HFFc6 (cell line): Measurements from ENCODE around the gene ZKSCAN1. TPM values are rescaled to one million over a fixed set of nuclear protein-coding genes. Genes with fewer than 3 reads are reported as not detected.

Source experiments
- DNase-seq: peaks from one replicate; pipeline ENCODE4 v3.0.0-alpha.2; 2018
- H3K27ac Mint-ChIP-seq: 2 replicates; pipeline ENCODE4 v1.8.0; 2020; ENCODE audit warnings: mild to moderate bottlenecking, mixed read lengths
- H3K27me3 Mint-ChIP-seq: 2 replicates; pipeline ENCODE4 v1.8.0; 2021; ENCODE audit warnings: mild to moderate bottlenecking, moderate library complexity, mixed read lengths; ENCODE audit not compliant: insufficient read depth
- H3K36me3 Mint-ChIP-seq: 2 replicates; pipeline ENCODE4 v1.8.0; 2021; ENCODE audit warnings: low read depth, mixed read lengths
- H3K4me1 Mint-ChIP-seq: 2 replicates; pipeline ENCODE4 v1.8.0; 2020; ENCODE audit warnings: low read depth, mixed read lengths
- H3K4me3 Mint-ChIP-seq: 2 replicates; pipeline ENCODE4 v1.8.0; 2020; ENCODE audit warnings: mild to moderate bottlenecking, moderate library complexity, mixed read lengths
- H3K9me3 Mint-ChIP-seq: 2 replicates; pipeline ENCODE4 v1.8.0; 2020; ENCODE audit warnings: mild to moderate bottlenecking, mixed read lengths
- total RNA-seq, 6 experiments: library from RNA; stranded (reverse); fragmentation: NEBNext Ultra II Directional; extraction: Animal tissue kit (Norgen Biotek cat#: 25700); gene quantifications; 2 replicates in 1 of 6; 3 replicates in 5 of 6; pipeline ENCODE4 v1.2.3, GENCODE V29; 2021
- TF ChIP-seq, protein P1 (sequence below): fragments of 200-600 bp; sonication (generic); IDR thresholded peaks from 2 replicates; pipeline ENCODE4 v1.5.0; 2021; ENCODE audit warnings: antibody characterized with exemption, mild to moderate bottlenecking

The ZKSCAN1 gene
- total RNA-seq, 6 experiments from 2014 or later: 55.9 to 77.4 (median 63.1) TPM

DNA sequence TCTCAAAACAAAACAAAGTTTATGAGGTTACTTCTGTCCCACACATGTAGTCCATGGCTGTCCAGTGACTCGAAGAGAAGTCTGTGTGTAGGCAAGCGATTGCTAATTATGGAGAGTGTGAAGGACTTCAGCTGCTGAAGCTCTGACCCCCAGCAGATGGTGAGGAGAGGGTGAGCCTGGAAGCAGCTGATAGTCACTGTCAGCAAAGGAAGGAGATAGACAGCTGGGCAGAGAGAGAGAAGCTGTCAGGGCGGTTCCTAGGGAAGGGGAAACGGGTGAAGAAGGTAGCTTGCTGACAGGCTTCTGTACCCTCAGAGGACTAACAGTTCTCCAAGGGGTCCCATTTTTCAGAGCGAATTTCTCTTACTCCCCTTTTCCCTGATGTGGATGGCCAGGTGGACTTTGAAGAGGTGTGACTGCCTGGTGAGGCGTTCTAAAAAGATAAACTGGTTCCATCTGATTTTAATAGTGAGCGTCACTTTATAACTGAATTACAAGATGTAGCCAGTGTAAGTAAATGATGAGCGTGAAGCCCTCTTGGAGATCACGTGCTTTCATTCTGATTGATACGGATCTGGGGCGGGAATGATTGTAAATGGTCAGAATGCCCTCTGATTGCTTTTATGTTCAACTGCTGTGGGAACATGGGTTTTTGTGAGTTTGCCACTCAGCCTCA lies 46.3 kb downstream of the ZKSCAN1 start:
- TF ChIP-seq, protein P1, sequence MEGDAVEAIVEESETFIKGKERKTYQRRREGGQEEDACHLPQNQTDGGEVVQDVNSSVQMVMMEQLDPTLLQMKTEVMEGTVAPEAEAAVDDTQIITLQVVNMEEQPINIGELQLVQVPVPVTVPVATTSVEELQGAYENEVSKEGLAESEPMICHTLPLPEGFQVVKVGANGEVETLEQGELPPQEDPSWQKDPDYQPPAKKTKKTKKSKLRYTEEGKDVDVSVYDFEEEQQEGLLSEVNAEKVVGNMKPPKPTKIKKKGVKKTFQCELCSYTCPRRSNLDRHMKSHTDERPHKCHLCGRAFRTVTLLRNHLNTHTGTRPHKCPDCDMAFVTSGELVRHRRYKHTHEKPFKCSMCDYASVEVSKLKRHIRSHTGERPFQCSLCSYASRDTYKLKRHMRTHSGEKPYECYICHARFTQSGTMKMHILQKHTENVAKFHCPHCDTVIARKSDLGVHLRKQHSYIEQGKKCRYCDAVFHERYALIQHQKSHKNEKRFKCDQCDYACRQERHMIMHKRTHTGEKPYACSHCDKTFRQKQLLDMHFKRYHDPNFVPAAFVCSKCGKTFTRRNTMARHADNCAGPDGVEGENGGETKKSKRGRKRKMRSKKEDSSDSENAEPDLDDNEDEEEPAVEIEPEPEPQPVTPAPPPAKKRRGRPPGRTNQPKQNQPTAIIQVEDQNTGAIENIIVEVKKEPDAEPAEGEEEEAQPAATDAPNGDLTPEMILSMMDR: no peak
- Mint-ChIP-seq H3K27me3 (peaks cover 3% of the 10 kb centered on the region), H3K4me1 (peaks cover 7% of the 10 kb centered on the region), H3K9me3 (no peaks in the 10 kb centered on the region), H3K36me3 (peaks cover 32% of the 10 kb centered on the region), H3K4me3 (no peak overlapping the region), H3K27ac (no peak overlapping the region)
- no peak for DNase-seq

DNA sequence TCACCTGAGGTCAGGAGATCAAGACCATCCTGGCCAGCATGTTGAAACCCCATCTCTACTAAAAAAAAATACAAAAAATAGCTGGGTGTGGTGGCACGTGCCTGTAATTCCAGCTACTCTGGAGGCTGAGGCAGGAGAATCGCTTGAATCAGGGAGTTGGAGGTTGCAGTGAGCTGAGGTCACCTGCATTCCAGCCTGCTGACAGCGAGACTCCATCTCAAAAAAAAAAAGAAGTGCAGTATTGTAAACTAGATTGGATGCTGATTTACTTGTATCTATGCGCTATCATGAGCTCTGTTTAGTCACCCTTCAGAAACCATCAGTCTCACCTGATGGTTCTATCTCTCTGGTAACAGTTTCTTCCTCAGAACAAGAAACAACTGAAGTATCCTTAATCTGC lies 48.0 kb downstream of the ZKSCAN1 start:
- no peak for DNase-seq
- H3K4me1 Mint-ChIP-seq: peaks cover 7% of the 10 kb centered on the region
- peaks cover 3% of the 10 kb centered on the region; the same call in 1 of the 2 replicates for H3K27me3 Mint-ChIP-seq
- no peak overlapping the region for H3K4me3 Mint-ChIP-seq
- H3K9me3 Mint-ChIP-seq: no peaks in the 10 kb centered on the region
- H3K27ac Mint-ChIP-seq: no peak overlapping the region
- TF ChIP-seq, protein P1: no peak
- H3K36me3 Mint-ChIP-seq: peaks cover 38% of the 10 kb centered on the region

DNA sequence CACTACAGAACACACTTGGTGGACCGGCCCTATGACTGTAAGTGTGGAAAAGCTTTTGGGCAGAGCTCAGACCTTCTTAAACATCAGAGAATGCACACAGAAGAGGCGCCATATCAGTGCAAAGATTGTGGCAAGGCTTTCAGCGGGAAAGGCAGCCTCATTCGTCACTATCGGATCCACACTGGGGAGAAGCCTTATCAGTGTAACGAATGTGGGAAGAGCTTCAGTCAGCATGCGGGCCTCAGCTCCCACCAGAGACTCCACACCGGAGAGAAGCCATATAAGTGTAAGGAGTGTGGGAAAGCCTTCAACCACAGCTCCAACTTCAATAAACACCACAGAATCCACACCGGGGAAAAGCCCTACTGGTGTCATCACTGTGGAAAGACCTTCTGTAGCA lies 48.8 kb downstream of the ZKSCAN1 start:
- TF ChIP-seq, protein P1: no peak
- DNase-seq: no peak
- no peak overlapping the region for H3K27ac Mint-ChIP-seq
- no peak overlapping the region for H3K4me3 Mint-ChIP-seq
- H3K36me3 Mint-ChIP-seq: peaks cover 38% of the 10 kb centered on the region
- H3K9me3 Mint-ChIP-seq: no peaks in the 10 kb centered on the region
- H3K4me1 Mint-ChIP-seq: peaks cover 7% of the 10 kb centered on the region
- H3K27me3 Mint-ChIP-seq: peaks cover 3% of the 10 kb centered on the region; the same call in 1 of the 2 replicates

DNA sequence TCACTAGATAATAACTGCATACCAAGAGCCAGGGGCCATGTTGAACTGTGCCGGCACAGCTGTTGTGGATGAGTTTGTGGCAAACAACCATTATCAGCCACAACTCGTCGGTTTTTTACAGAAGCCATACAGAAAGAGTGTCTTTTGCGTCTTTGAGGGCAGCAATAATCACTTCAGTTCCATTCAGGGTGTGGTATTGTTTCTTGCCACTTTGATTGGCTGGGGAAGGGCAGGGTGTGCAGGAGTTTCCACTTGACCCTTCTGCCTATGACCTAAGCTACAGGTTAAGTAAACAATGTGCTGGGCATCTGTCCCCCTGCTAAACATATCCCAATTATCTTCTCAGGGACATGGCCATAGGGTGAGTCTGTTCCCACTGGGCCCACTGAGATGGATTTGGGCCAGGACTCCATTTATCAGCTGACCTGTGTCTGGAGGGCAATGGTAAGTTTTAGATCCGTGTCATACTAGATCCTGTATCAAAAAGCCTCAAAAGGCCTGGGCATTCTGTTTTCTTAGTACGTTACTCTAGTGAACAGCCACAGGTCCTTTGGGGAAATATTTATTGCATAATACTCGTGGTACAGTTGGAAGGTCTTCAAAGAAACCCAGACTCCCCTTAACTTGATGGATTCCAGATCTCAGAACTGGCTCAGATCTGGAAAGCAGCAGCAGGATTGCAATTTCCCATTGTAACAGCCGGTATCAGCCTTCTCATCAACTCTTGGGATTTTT lies 50.2 kb downstream of the ZKSCAN1 start:
- peak; percentile 54 for DNase-seq
- TF ChIP-seq, protein P1: no peak
- no peak overlapping the region for H3K4me3 Mint-ChIP-seq
- peaks cover 3% of the 10 kb centered on the region; the same call in 1 of the 2 replicates for H3K27me3 Mint-ChIP-seq
- H3K9me3 Mint-ChIP-seq: peaks cover 11% of the 10 kb centered on the region
- H3K4me1 Mint-ChIP-seq: peaks cover 7% of the 10 kb centered on the region
- peak overlapping the region; percentile 38; the same call in 1 of the 2 replicates for H3K27ac Mint-ChIP-seq
- peaks cover 45% of the 10 kb centered on the region for H3K36me3 Mint-ChIP-seq

DNA sequence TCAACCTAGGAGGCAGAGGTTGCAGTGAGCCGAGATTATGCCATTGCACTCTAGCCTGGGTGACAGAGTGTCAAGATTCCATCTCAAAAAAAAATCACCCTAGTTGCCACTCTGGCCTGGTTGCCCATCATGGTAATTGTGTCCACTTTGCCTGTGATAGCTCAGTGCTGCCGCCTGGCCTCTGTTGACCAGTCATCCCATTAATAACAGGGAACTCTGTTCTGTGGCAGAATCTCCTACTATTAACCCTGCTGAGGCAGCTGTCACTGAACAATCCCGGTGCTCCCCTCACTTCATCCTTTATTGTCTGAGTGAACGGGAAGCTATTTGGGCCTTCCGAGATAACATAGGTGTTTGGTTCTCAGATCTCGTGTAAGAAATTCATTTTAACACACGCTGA lies 51.6 kb downstream of the ZKSCAN1 start:
- peaks cover 51% of the 10 kb centered on the region for H3K36me3 Mint-ChIP-seq
- peaks cover 1% of the 10 kb centered on the region; the same call in 1 of the 2 replicates for H3K27me3 Mint-ChIP-seq
- H3K4me3 Mint-ChIP-seq: no peak overlapping the region
- no peak for DNase-seq
- TF ChIP-seq, protein P1: no peak
- peaks cover 25% of the 10 kb centered on the region for H3K9me3 Mint-ChIP-seq
- H3K27ac Mint-ChIP-seq: no peak overlapping the region
- peaks cover 7% of the 10 kb centered on the region for H3K4me1 Mint-ChIP-seq
